K562 (cell line): ENCODE data around the gene KBTBD4. TPM values are rescaled to one million over a fixed set of nuclear protein-coding genes. Genes with fewer than 3 reads are reported as not detected.

Experiments used
- RBM22 ChIP-seq: fragments of 200-400 bp; formaldehyde crosslinking; IDR thresholded peaks from 2 replicates; pipeline ENCODE4 v1.6.1; 2018; ENCODE audit warnings: low read length, low read depth; ENCODE audit not compliant: poor library complexity, severe bottlenecking
- SMC3 ChIP-seq: conservative IDR thresholded peaks from 2 replicates; pipeline ENCODE4 v1.6.1; 2011; ENCODE audit warnings: low read depth, low read length, improper control_type of control experiment; ENCODE audit not compliant: insufficient read depth
- SNRNP70 ChIP-seq: fragments of 200-400 bp; formaldehyde crosslinking; optimal IDR thresholded peaks from 2 replicates; pipeline ENCODE3; 2017; ENCODE audit warnings: low read depth, low read length
- SUPT5H ChIP-seq: fragments of 450-650 bp; IDR thresholded peaks from 2 replicates; pipeline ENCODE4 v1.6.1; 2016
- U2AF1 ChIP-seq: fragments of 200-400 bp; formaldehyde crosslinking; optimal IDR thresholded peaks from 2 replicates; pipeline ENCODE3; 2017; ENCODE audit warnings: mild to moderate bottlenecking, low read depth, low read length, moderate library complexity
- ZNF133 ChIP-seq: fragments of 250-450 bp; sonication (Bioruptor Pico); IDR thresholded peaks from 2 replicates; pipeline ENCODE4 v1.4.0; 2020; ENCODE audit warnings: mild to moderate bottlenecking
- ZNF75A ChIP-seq: fragments of 450-650 bp; formaldehyde crosslinking; IDR thresholded peaks from 2 replicates; pipeline ENCODE4 v1.4.0; 2020; ENCODE audit warnings: mild to moderate bottlenecking
- polyA plus RNA-seq, 8 experiments: library from polyadenylated mRNA; depleted of rRNA in 4 of 8; stranded (reverse) in 5 of 8; unstranded in 3 of 8; fragments of >200 nt; fragmentation: Nextera tagmentation in 2 of 8; fragmentation: Illumina TruSeq in 1 of 8; extraction: Ambion mirVana in 2 of 8; extraction: Trizol in 1 of 8; gene quantifications; 2 replicates each; pipeline versions ENCODE4 v1.2.1 to v1.2.3, GENCODE V29; 2011 to 2014; ENCODE audit warnings: inconsistent platforms in 1 of 8, missing spikeins in 1 of 8
- total RNA-seq, 7 experiments: library from RNA; depleted of rRNA in 6 of 7; stranded (reverse); fragments of >200 nt in 6 of 7; fragmentation: Illumina TruSeq in 2 of 7; extraction: Trizol in 2 of 7; gene quantifications; 2 replicates each; pipeline versions ENCODE4 v1.2.1 to v1.2.3, GENCODE V29; 2011 to 2021; ENCODE audit warnings: low replicate concordance in 1 of 7
- TF ChIP-seq, protein P1 (sequence below): fragments of 250-450 bp; sonication (Bioruptor Pico); IDR thresholded peaks from 2 replicates; pipeline ENCODE4 v1.8.0; 2022; ENCODE audit warnings: moderate library complexity, mild to moderate bottlenecking, inconsistent platforms
- TF ChIP-seq, protein P2 (sequence below): sonication (generic); formaldehyde crosslinking; IDR thresholded peaks from 2 replicates; pipeline ENCODE4 v1.8.0; 2022; ENCODE audit warnings: missing genetic modification reagents, mild to moderate bottlenecking, borderline replicate concordance
- TF ChIP-seq, protein P3 (sequence below): fragments of 250-450 bp; sonication (Bioruptor Pico); IDR thresholded peaks from 2 replicates; pipeline ENCODE4 v1.8.0; 2021; ENCODE audit warnings: moderate library complexity, mild to moderate bottlenecking, inconsistent platforms
- TF ChIP-seq, protein P4 (sequence below), 2 experiments: fragments of 450-650 bp; formaldehyde crosslinking in 1 of 2; IDR thresholded peaks; 2 replicates each; pipeline versions ENCODE4 v1.4.0 to v1.6.1; 2014 to 2020; ENCODE audit warnings: mild to moderate bottlenecking in 2 of 2, borderline replicate concordance in 1 of 2, low read depth in 1 of 2

The KBTBD4 gene
- total and polyA plus RNA-seq, 9 of the 15 experiments (the other 6 are each of a cell fraction or from before 2014, with no cell fraction given) = 7.0 to 33.9 (median 13.3) TPM

DNA sequence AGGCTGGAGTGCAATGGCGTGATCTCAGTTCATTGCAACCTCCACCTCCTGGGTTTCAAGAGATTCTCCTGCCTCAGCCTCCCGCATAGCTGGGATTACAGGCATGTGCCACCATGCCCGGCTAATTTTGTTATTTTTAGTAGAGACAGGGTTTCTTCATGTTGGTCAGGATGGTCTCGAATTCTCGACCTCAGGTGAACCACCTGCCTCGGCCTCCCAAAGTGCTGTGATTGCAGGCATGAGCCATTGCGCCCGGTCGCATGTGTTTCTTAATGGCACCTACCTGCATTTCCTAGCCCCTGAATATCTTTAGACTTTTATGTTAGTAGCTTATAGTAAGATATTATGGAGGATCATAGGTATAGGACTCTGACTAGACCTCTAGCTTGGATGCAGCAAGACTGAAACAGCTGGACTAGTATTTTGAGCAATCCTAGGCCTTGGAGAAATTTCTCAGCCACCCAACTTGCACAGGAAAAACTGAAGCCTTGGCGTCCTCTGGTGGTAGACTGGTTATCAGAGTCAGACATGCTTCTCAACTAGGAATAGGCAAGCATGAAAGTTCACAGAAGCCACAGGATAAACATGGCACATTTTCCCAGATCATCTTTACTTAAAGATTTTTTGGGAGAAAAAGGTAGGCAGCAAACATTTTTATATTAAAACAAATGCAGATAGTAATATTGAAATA, 38.1 kb upstream of the KBTBD4 start (continued):
- TF ChIP-seq, protein P1, sequence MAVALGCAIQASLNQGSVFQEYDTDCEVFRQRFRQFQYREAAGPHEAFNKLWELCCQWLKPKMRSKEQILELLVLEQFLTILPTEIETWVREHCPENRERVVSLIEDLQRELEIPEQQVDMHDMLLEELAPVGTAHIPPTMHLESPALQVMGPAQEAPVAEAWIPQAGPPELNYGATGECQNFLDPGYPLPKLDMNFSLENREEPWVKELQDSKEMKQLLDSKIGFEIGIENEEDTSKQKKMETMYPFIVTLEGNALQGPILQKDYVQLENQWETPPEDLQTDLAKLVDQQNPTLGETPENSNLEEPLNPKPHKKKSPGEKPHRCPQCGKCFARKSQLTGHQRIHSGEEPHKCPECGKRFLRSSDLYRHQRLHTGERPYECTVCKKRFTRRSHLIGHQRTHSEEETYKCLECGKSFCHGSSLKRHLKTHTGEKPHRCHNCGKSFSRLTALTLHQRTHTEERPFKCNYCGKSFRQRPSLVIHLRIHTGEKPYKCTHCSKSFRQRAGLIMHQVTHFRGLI (CRISPR knock-in tag) = no peak
- no peak for TF ChIP-seq RBM22
- peak; percentile 70 for TF ChIP-seq SMC3
- TF ChIP-seq, protein P2, sequence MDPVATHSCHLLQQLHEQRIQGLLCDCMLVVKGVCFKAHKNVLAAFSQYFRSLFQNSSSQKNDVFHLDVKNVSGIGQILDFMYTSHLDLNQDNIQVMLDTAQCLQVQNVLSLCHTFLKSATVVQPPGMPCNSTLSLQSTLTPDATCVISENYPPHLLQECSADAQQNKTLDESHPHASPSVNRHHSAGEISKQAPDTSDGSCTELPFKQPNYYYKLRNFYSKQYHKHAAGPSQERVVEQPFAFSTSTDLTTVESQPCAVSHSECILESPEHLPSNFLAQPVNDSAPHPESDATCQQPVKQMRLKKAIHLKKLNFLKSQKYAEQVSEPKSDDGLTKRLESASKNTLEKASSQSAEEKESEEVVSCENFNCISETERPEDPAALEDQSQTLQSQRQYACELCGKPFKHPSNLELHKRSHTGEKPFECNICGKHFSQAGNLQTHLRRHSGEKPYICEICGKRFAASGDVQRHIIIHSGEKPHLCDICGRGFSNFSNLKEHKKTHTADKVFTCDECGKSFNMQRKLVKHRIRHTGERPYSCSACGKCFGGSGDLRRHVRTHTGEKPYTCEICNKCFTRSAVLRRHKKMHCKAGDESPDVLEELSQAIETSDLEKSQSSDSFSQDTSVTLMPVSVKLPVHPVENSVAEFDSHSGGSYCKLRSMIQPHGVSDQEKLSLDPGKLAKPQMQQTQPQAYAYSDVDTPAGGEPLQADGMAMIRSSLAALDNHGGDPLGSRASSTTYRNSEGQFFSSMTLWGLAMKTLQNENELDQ (CRISPR knock-in tag) = no peak
- TF ChIP-seq U2AF1 = no peak
- TF ChIP-seq ZNF75A (CRISPR knock-in tag) = no peak
- peak; percentile 6; the same call in 1 of the 2 replicates for TF ChIP-seq SUPT5H
- TF ChIP-seq, protein P3, sequence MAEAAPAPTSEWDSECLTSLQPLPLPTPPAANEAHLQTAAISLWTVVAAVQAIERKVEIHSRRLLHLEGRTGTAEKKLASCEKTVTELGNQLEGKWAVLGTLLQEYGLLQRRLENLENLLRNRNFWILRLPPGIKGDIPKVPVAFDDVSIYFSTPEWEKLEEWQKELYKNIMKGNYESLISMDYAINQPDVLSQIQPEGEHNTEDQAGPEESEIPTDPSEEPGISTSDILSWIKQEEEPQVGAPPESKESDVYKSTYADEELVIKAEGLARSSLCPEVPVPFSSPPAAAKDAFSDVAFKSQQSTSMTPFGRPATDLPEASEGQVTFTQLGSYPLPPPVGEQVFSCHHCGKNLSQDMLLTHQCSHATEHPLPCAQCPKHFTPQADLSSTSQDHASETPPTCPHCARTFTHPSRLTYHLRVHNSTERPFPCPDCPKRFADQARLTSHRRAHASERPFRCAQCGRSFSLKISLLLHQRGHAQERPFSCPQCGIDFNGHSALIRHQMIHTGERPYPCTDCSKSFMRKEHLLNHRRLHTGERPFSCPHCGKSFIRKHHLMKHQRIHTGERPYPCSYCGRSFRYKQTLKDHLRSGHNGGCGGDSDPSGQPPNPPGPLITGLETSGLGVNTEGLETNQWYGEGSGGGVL (CRISPR knock-in tag) = no peak
- no peak for TF ChIP-seq ZNF133 (CRISPR knock-in tag)
- TF ChIP-seq, protein P4, sequence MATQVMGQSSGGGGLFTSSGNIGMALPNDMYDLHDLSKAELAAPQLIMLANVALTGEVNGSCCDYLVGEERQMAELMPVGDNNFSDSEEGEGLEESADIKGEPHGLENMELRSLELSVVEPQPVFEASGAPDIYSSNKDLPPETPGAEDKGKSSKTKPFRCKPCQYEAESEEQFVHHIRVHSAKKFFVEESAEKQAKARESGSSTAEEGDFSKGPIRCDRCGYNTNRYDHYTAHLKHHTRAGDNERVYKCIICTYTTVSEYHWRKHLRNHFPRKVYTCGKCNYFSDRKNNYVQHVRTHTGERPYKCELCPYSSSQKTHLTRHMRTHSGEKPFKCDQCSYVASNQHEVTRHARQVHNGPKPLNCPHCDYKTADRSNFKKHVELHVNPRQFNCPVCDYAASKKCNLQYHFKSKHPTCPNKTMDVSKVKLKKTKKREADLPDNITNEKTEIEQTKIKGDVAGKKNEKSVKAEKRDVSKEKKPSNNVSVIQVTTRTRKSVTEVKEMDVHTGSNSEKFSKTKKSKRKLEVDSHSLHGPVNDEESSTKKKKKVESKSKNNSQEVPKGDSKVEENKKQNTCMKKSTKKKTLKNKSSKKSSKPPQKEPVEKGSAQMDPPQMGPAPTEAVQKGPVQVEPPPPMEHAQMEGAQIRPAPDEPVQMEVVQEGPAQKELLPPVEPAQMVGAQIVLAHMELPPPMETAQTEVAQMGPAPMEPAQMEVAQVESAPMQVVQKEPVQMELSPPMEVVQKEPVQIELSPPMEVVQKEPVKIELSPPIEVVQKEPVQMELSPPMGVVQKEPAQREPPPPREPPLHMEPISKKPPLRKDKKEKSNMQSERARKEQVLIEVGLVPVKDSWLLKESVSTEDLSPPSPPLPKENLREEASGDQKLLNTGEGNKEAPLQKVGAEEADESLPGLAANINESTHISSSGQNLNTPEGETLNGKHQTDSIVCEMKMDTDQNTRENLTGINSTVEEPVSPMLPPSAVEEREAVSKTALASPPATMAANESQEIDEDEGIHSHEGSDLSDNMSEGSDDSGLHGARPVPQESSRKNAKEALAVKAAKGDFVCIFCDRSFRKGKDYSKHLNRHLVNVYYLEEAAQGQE (IDR thresholded peaks at IDR 0.05; ENCODE audit: borderline replicate concordance) = peak; percentile 69; the same call in 1 of the 2 replicates
- TF ChIP-seq, protein P4 (CRISPR knock-in tag; IDR thresholded peaks at IDR 0.05; ENCODE audit: low read depth) = no peak
- no peak for TF ChIP-seq SNRNP70
